GM19455 (cell line): ENCODE data around the gene CACNG5.

Experiments
- ATAC-seq: cut with Tn5 transposase; IDR thresholded peaks from one replicate; pipeline ENCODE4 v1.9.1; 2021; ENCODE audit not compliant: unreplicated experiment

Gene CACNG5

GRCh38 chr17:66848496-66848895 is 13.6 kb downstream of the CACNG5 start:
- no peak for ATAC-seq

- no peak for ATAC-seq
Observed at GRCh38 chr17:66849032-66849655, 14.2 kb downstream of the CACNG5 start.

- no peak for ATAC-seq
Observed at GRCh38 chr17:66849851-66850580, 15.1 kb downstream of the CACNG5 start.

GRCh38 chr17:66850692-66851091 is 15.8 kb downstream of the CACNG5 start:
- ATAC-seq: no peak

- no peak for ATAC-seq
Observed at GRCh38 chr17:66855204-66855603, 20.3 kb downstream of the CACNG5 start.

- ATAC-seq: no peak
Observed at GRCh38 chr17:66858226-66859083, 23.5 kb downstream of the CACNG5 start.

GRCh38 chr17:66859353-66859752 is 24.4 kb downstream of the CACNG5 start:
- no peak for ATAC-seq

GRCh38 chr17:66860204-66860603 is 25.3 kb downstream of the CACNG5 start:
- no peak for ATAC-seq

- ATAC-seq: no peak
Observed at GRCh38 chr17:66863820-66864219, 28.9 kb downstream of the CACNG5 start.

- no peak for ATAC-seq
Observed at GRCh38 chr17:66865151-66865550, 30.2 kb downstream of the CACNG5 start.

- no peak for ATAC-seq
Observed at GRCh38 chr17:66873962-66874361, 39.0 kb downstream of the CACNG5 start.

GRCh38 chr17:66884931-66885330 is 50.0 kb downstream of the CACNG5 start:
- no peak for ATAC-seq

GRCh38 chr17:66885417-66885816 is 50.5 kb downstream of the CACNG5 start:
- no peak for ATAC-seq

GRCh38 chr17:66889480-66890230 is 54.7 kb downstream of the CACNG5 start:
- ATAC-seq: no peak

GRCh38 chr17:66892246-66892645 is 57.3 kb downstream of the CACNG5 start:
- ATAC-seq: no peak

- no peak for ATAC-seq
Observed at GRCh38 chr17:66893382-66893781, 58.5 kb downstream of the CACNG5 start.

- no peak for ATAC-seq
Observed at GRCh38 chr17:66893863-66894262, 58.9 kb downstream of the CACNG5 start.

- no peak for ATAC-seq
Observed at GRCh38 chr17:66897141-66897540, 62.2 kb downstream of the CACNG5 start.

GRCh38 chr17:66898536-66898935 is 63.6 kb downstream of the CACNG5 start:
- ATAC-seq: no peak

GRCh38 chr17:66900126-66901010 is 65.5 kb downstream of the CACNG5 start:
- ATAC-seq: no peak
